Neural cell (in vitro differentiated cells): ENCODE measurements around the gene GTF2A1. TPM values are rescaled to one million over a fixed set of nuclear protein-coding genes. Genes with fewer than 3 reads are reported as not detected.

Experiments
- H2AFZ ChIP-seq: fragments of 200-600, 300-800 bp; sonication (generic), shearing (Covaris generic); 2 replicates; pipeline ENCODE4 v1.6.0; 2014; ENCODE audit warnings: low read depth, mild to moderate bottlenecking, antibody characterized with exemption, low read length, moderate library complexity
- H3F3A ChIP-seq: fragments of 200-600 bp; shearing (Covaris generic); 2 replicates; pipeline ENCODE4 v1.6.1; 2016; ENCODE audit warnings: mild to moderate bottlenecking, moderate library complexity, mixed read lengths, antibody characterized with exemption, low read length; ENCODE audit not compliant: insufficient read depth, poor library complexity, severe bottlenecking
- H3K27ac ChIP-seq: fragments of 200-600, 300-800 bp; sonication (generic), shearing (Covaris generic); 2 replicates; pipeline ENCODE4 v1.5.1; 2014; ENCODE audit warnings: mild to moderate bottlenecking, low read length, moderate library complexity
- H3K27me3 ChIP-seq: fragments of 300-800, 200-600 bp; sonication (generic), shearing (Covaris generic); 2 replicates; pipeline ENCODE4 v1.6.0; 2014; ENCODE audit warnings: mild to moderate bottlenecking, low read depth, low read length, moderate library complexity; ENCODE audit not compliant: insufficient read depth
- H3K36me3 ChIP-seq: fragments of 300-800, 200-600 bp; sonication (generic), shearing (Covaris generic); 2 replicates; pipeline ENCODE4 v1.5.1; 2014; ENCODE audit warnings: mild to moderate bottlenecking, antibody characterized with exemption, low read length, moderate library complexity; ENCODE audit not compliant: insufficient read depth
- H3K4me2 ChIP-seq: fragments of 300-800, 200-600 bp; sonication (generic), shearing (Covaris generic); 2 replicates; pipeline ENCODE4 v1.6.0; 2014; ENCODE audit warnings: mild to moderate bottlenecking, low read length
- H3K4me3 ChIP-seq: fragments of 300-800, 200-600 bp; sonication (generic), shearing (Covaris generic); 2 replicates; pipeline ENCODE4 v1.5.1; 2014; ENCODE audit warnings: mild to moderate bottlenecking, low read length, moderate library complexity
- H3K79me2 ChIP-seq: fragments of 200-600 bp; shearing (Covaris generic); replicated peaks from 2 replicates; pipeline ENCODE4 v1.6.0; 2014; ENCODE audit warnings: mild to moderate bottlenecking, low read length, moderate library complexity; ENCODE audit not compliant: insufficient read depth
- H3K9ac ChIP-seq: fragments of 300-800, 200-600 bp; sonication (generic), shearing (Covaris generic); 2 replicates; pipeline ENCODE4 v1.6.1; 2016; ENCODE audit warnings: mild to moderate bottlenecking, low read length, mixed read lengths
- H3K9me2 ChIP-seq: fragments of 200-600 bp; shearing (Covaris generic); 2 replicates; pipeline ENCODE4 v1.6.1; 2016; ENCODE audit warnings: mild to moderate bottlenecking, low read length, mixed read lengths; ENCODE audit not compliant: insufficient read depth
- H3K9me3 ChIP-seq: fragments of 200-600, 300-800 bp; sonication (generic), shearing (Covaris generic); 2 replicates; pipeline ENCODE4 v1.6.1; 2016; ENCODE audit warnings: mild to moderate bottlenecking, mixed run types, low read length, moderate library complexity, mixed read lengths
- H4K20me1 ChIP-seq: fragments of 200-600 bp; shearing (Covaris generic); 2 replicates; pipeline ENCODE4 v1.6.1; 2016; ENCODE audit warnings: mild to moderate bottlenecking, mixed run types; ENCODE audit not compliant: insufficient read depth
- CTCF ChIP-seq: fragments of 450-650 bp; IDR thresholded peaks from 2 replicates; pipeline ENCODE4 v1.5.1; 2014; ENCODE audit warnings: antibody characterized with exemption, mild to moderate bottlenecking, moderate library complexity; ENCODE audit not compliant: poor library complexity, severe bottlenecking
- EP300 ChIP-seq: fragments of 450-650 bp; conservative IDR thresholded peaks from 2 replicates; pipeline ENCODE4 v1.6.1; 2014; ENCODE audit warnings: antibody characterized with exemption, mild to moderate bottlenecking, moderate library complexity; ENCODE audit not compliant: poor library complexity, severe bottlenecking
- EZH2 ChIP-seq: fragments of 200-600, 300-800 bp; shearing (Covaris generic), sonication (generic); IDR thresholded peaks from 2 replicates; pipeline ENCODE4 v1.6.1; 2014; ENCODE audit warnings: antibody characterized with exemption, low read length, borderline replicate concordance, mild to moderate bottlenecking; ENCODE audit not compliant: insufficient read depth, poor library complexity, severe bottlenecking
- MXI1 ChIP-seq: fragments of 450-650 bp; conservative IDR thresholded peaks from 2 replicates; pipeline ENCODE4 v1.6.1; 2014; ENCODE audit warnings: antibody characterized with exemption, mild to moderate bottlenecking; ENCODE audit not compliant: poor library complexity, severe bottlenecking
- POLR2AphosphoS5 ChIP-seq: IDR thresholded peaks from 2 replicates; pipeline ENCODE4 v1.6.1; 2012
- RAD21 ChIP-seq: fragments of 450-650 bp; conservative IDR thresholded peaks from 2 replicates; pipeline ENCODE4 v1.6.1; 2014; ENCODE audit warnings: antibody characterized with exemption, mild to moderate bottlenecking, moderate library complexity
- REST ChIP-seq: IDR thresholded peaks from 2 replicates; pipeline ENCODE4 v1.6.1; 2012; ENCODE audit warnings: borderline replicate concordance
- SMC3 ChIP-seq: fragments of 450-650 bp; conservative IDR thresholded peaks from 2 replicates; pipeline ENCODE4 v1.6.1; 2014; ENCODE audit warnings: antibody characterized with exemption, mild to moderate bottlenecking, moderate library complexity; ENCODE audit not compliant: poor library complexity
- TAF1 ChIP-seq: IDR thresholded peaks from 2 replicates; pipeline ENCODE4 v1.6.1; 2012; ENCODE audit warnings: low read depth
- polyA plus RNA-seq: library from polyadenylated mRNA; depleted of rRNA; stranded (reverse); fragments of >200 nt; gene quantifications from 2 replicates; pipeline ENCODE4 v1.2.3, GENCODE V29; 2014

Gene GTF2A1
- polyA plus RNA-seq, 1 donor from 2014 or later, result 37.3 TPM

- TF ChIP-seq EZH2 (no peak), CTCF (no peak), POLR2AphosphoS5 (no peak), SMC3 (no peak), TAF1 (no peak), REST (no peak), MXI1 (no peak), EP300 (no peak), RAD21 (no peak)
- Histone ChIP-seq H3F3A (no peaks in the 10 kb centered on the region), H3K4me3 (no peak overlapping the region), H3K27ac (no peak overlapping the region), H3K9ac (no peak overlapping the region), H3K27me3 (no peaks in the 10 kb centered on the region), H4K20me1 (no peaks in the 10 kb centered on the region), H3K4me2 (no peak overlapping the region), H3K36me3 (peaks cover 17% of the 10 kb centered on the region), H3K9me2 (no peaks in the 10 kb centered on the region), H3K79me2 (peaks cover 18% of the 10 kb centered on the region), H2AFZ (no peak overlapping the region), H3K9me3 (no peaks in the 10 kb centered on the region)
Observed at GRCh38 chr14:81200054-81200453, 20.7 kb downstream of the GTF2A1 start.

- Histone ChIP-seq H3K36me3 (peaks cover 17% of the 10 kb centered on the region), H3K9ac (no peak overlapping the region), H3K79me2 (peaks cover 13% of the 10 kb centered on the region)
Observed at GRCh38 chr14:81199084-81199483, 21.7 kb downstream of the GTF2A1 start.

More at GRCh38 chr14:81199084-81199483, 21.7 kb downstream of the GTF2A1 start:
- Histone ChIP-seq H3K9me3 (no peaks in the 10 kb centered on the region), H3K27me3 (no peaks in the 10 kb centered on the region), H3K9me2 (no peaks in the 10 kb centered on the region), H4K20me1 (no peaks in the 10 kb centered on the region), H3K4me2 (no peak overlapping the region), H2AFZ (no peak overlapping the region), H3F3A (no peaks in the 10 kb centered on the region), H3K4me3 (no peak overlapping the region), H3K27ac (no peak overlapping the region)
- TF ChIP-seq REST, result no peak
- no peak for TF ChIP-seq POLR2AphosphoS5
- TF ChIP-seq EP300, result no peak
- no peak for TF ChIP-seq MXI1
- TF ChIP-seq EZH2, result no peak
- TF ChIP-seq TAF1, result no peak
- no peak for TF ChIP-seq RAD21
- TF ChIP-seq CTCF, result no peak
- TF ChIP-seq SMC3, result no peak
